Measurements from ENCODE around the gene SYNGAP1. TPM values are rescaled to one million over a fixed set of nuclear protein-coding genes. Genes with fewer than 3 reads are reported as not detected.
A peak's percentile ranks its signal among the peaks of the same experiment; 100 is the strongest.

The SYNGAP1 gene
- total RNA-seq, 2 donors from 2014 or later, result 6.1 to 24.8 TPM

DNA sequence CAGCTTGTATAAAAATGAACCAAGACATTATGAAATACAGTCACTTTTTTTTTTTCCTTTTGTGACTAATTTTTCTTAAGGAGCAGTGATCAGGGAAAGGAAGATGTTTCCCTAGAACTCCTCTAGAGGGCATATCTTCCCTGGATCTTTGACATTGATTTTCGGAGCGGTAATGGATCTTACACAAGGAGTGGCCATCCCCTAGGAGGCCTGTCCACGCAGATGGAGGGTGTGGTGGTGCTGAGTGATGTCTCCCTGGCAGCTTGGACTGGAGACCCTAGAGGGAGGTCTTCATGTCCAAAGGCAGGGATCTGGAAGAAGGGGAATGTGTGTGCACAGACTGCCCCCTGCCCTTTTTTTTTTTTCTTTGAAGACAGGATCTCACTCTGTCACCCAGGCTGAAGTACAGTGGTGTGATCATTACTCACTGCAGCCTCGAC, 35.3 kb upstream of the SYNGAP1 start:
- no peak overlapping the region for H3K4me3 ChIP-seq
- WGBS, result 22% methylated on average over 4 of the region's 4 CpGs

GRCh38 chr6:33390173-33390572, 29.7 kb upstream of the SYNGAP1 start:
- TF ChIP-seq POLR2A (IDR thresholded peaks at IDR 0.05), result no peak
- TF ChIP-seq POLR2AphosphoS5 (IDR thresholded peaks at IDR 0.05), result no peak
- no peak for TF ChIP-seq CTCF (IDR thresholded peaks at IDR 0.05)
- Histone ChIP-seq H3K9me3 (no peaks in the 10 kb centered on the region), H3K4me3 (no peak overlapping the region), H3K4me1 (replicated peaks) (no peaks in the 10 kb centered on the region), H3K36me3 (no peaks in the 10 kb centered on the region), H3K27me3 (replicated peaks; ENCODE audit: insufficient read depth) (no peaks in the 10 kb centered on the region), H3K27ac (peak overlapping the region; percentile 92)
- DNase-seq (ENCODE audit: low spot score), result no peak
- intact Hi-C loops (cut with DNase I), result loop anchor here (2.0 to 5.0 kb wide), 2 partner anchors 37 to 65 kb away; partner anchors contain the start of gene ZBTB9
- 96% methylated on average over 2 of the region's 2 CpGs for WGBS

More for the DNA sequence above, 35.3 kb upstream of the SYNGAP1 start:
- DNase-seq (ENCODE audit: low spot score), result no peak
- no peaks in the 10 kb centered on the region for H3K4me1 ChIP-seq (replicated peaks)
- H3K27ac ChIP-seq, result no peak overlapping the region
- H3K27me3 ChIP-seq (replicated peaks; ENCODE audit: insufficient read depth), result no peaks in the 10 kb centered on the region
- no peak for TF ChIP-seq CTCF (IDR thresholded peaks at IDR 0.05)
- TF ChIP-seq POLR2AphosphoS5 (IDR thresholded peaks at IDR 0.05), result no peak
- TF ChIP-seq POLR2A (IDR thresholded peaks at IDR 0.05), result no peak
- intact Hi-C loops (cut with DNase I), result no loop called here
- no peaks in the 10 kb centered on the region for H3K36me3 ChIP-seq
- no peaks in the 10 kb centered on the region for H3K9me3 ChIP-seq

GRCh38 chr6:33390767-33391277, 29.0 kb upstream of the SYNGAP1 start:
- 62% methylated on average over 9 of the region's 9 CpGs for WGBS
- intact Hi-C loops (cut with DNase I), result loop anchor here (1.0 to 5.0 kb wide), 3 partner anchors 19 to 64 kb away; partner anchors contain the start of gene ZBTB9
- H3K9me3 ChIP-seq, result no peaks in the 10 kb centered on the region
- no peaks in the 10 kb centered on the region for H3K36me3 ChIP-seq
- H3K27ac ChIP-seq, result peak overlapping the region; percentile 92
- no peak for DNase-seq (ENCODE audit: low spot score)
- no peak for TF ChIP-seq POLR2A (IDR thresholded peaks at IDR 0.05)
- no peak for TF ChIP-seq POLR2AphosphoS5 (IDR thresholded peaks at IDR 0.05)
- no peak for TF ChIP-seq CTCF (IDR thresholded peaks at IDR 0.05)
- H3K4me3 ChIP-seq, result peak overlapping the region in 1 of 2 donors; percentile 41
- no peaks in the 10 kb centered on the region for H3K27me3 ChIP-seq (replicated peaks; ENCODE audit: insufficient read depth)
- no peaks in the 10 kb centered on the region for H3K4me1 ChIP-seq (replicated peaks)

DNA sequence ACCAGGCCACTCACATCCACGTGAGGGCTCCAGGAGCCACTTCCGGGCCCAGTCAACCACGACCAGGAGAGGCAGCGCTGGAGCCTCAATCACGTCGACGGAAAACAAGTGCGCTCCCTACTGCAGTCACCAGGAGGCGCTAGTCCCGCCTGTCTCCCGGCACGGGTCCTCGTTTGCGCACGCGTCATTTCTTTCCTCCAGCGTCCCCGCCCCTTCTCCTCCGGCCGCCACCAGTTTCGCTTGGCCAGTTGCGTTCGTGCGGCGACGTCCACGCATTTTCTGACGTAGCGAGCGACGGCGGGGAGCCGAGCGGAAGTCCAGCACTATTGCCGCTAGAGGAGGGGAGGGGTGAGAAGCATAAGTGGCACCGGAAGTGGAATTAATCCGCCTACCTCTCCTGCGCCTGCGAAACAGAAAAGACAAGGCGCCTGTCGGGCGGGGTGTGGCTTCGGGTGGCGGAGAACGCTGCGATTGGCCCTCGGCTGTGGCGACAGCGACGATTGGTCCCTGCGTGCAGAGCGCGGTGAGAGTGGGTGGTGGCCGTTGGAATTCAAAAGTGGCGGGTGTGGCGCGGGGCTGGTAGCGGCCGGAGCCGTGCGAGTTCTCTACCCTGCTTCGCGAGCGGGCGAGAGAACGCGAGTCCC, 28.5 kb upstream of the SYNGAP1 start, which contains the start of gene KIFC1:
Gene KIFC1, plus strand, starts transcription at position 546 of the 644 bp plus-strand sequence. CDS start 163 bp downstream, outside the sequence.
- peak within 1 kb of the TSS; percentile 92 for H3K27ac ChIP-seq
- TF ChIP-seq POLR2A (IDR thresholded peaks at IDR 0.05), result peak; percentile 40
- peak; percentile 97 to 99 (median 99) for TF ChIP-seq CTCF (IDR thresholded peaks at IDR 0.05)
- TF ChIP-seq POLR2AphosphoS5 (IDR thresholded peaks at IDR 0.05), result peak; percentile 100
- H3K4me1 ChIP-seq (replicated peaks), result no peaks in the 10 kb centered on the region
- no peaks in the 10 kb centered on the region for H3K36me3 ChIP-seq
- no peaks in the 10 kb centered on the region for H3K9me3 ChIP-seq
- intact Hi-C loops (cut with DNase I), result loop anchor here (1.0 to 5.0 kb wide), 3 partner anchors 19 to 63 kb away; partner anchors contain the start of gene ZBTB9
- H3K4me3 ChIP-seq, result peak within 1 kb of the TSS; percentile 25 to 41
- H3K27me3 ChIP-seq (replicated peaks; ENCODE audit: insufficient read depth), result no peaks in the 10 kb centered on the region
- under 1% methylated on average over 61 of the region's 67 CpGs for WGBS
- DNase-seq (ENCODE audit: low spot score), result peak; percentile 99

All from prostate gland (tissue), 2 donors.